Hepatocyte (in vitro differentiated cells): ENCODE results near the gene RLN3.

Experiments
- CTCF ChIP-seq: fragments of 200-600 bp; sonication (generic); IDR thresholded peaks from 2 replicates; pipeline ENCODE4 v1.5.1; 2016; ENCODE audit warnings: antibody characterized with exemption, mild to moderate bottlenecking; ENCODE audit not compliant: poor library complexity
- EZH2 ChIP-seq: fragments of 200-600 bp; sonication (generic); IDR thresholded peaks from 2 replicates; pipeline ENCODE4 v1.6.1; 2016; ENCODE audit warnings: antibody characterized with exemption, mild to moderate bottlenecking, borderline replicate concordance

- TF ChIP-seq CTCF (no peak), EZH2 (no peak)
These were observed 25.6 kb downstream of the RLN3 start for GRCh38 chr19:14053500-14053899.
